GM19035 (cell line): ENCODE measurements around the gene ALDH1B1.
"Not testable (repeated sequence)": the region's sequence is repeated elsewhere in the genome, so short reads cannot be mapped to it uniquely, and the experiment has no call there.

Source experiments
- ATAC-seq: cut with Tn5 transposase; IDR thresholded peaks from one replicate; pipeline ENCODE4 v1.9.1; 2021; ENCODE audit not compliant: unreplicated experiment

The ALDH1B1 gene

GRCh38 chr9:38360839-38361472 lies 31.5 kb upstream of the ALDH1B1 start:
- no peak for ATAC-seq

DNA sequence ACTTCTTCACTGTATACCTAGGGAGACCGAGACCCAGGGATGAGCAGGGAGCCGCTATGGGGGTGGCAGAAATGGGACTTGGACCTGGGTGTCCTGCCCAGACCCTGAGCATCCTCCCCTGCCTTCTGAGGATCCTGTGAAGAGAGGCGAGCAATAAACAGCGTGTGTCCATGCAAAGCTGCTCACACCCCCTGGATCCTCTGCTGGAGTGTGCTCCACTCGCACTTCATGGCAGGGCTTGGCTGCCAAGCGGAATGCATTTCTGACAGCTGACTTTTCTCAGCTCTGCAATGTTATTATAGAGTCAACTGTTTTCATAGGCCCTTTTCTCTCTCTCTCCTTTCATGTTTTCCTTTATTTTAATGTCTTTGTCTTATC lies 31.0 kb upstream of the ALDH1B1 start:
- no peak for ATAC-seq

- peak; percentile 60 for ATAC-seq
These were observed 29.5 kb upstream of the ALDH1B1 start for GRCh38 chr9:38362852-38363588.

GRCh38 chr9:38363589-38363925 lies 28.9 kb upstream of the ALDH1B1 start:
- ATAC-seq, result no peak

DNA sequence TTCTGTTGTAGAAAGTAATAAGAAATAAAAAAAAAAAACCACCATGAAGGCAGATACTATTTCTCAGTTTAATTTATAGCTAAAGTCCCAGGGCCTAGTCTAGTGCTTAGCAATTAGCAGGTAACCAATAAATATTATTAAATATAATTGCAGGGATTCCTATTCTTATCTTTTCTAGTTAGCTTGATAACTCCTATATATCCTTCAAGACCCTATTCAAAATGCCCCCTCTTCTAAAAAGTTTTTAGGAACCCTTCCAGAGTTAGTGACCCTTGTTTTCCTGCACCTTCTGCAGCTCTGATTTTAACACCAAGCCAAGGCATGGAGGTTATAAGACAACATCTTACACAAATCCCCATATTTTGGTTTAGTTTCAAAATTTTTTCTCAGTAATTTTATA lies 24.6 kb upstream of the ALDH1B1 start:
- ATAC-seq, result no peak

DNA sequence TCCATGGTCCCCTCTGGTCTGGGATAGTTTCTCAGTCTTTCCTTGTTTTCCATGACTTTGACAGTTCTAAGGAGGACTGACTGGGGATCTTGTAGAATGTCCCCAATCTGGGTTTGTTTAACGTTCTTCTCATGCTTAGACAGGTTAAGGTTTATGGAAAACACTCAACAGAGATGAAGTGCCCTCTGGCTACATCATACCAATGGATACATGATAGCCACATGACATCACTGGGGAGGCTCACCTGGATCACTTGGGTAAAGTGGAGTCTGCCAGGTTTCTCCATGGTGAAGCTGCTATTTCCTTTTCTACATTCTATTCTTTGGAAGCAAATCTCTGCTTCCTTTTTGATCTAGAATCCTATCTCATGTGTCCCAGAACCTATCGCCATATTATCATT lies 23.8 kb upstream of the ALDH1B1 start:
- no peak for ATAC-seq

GRCh38 chr9:38370176-38370575 lies 22.3 kb upstream of the ALDH1B1 start:
- ATAC-seq, result no peak

DNA sequence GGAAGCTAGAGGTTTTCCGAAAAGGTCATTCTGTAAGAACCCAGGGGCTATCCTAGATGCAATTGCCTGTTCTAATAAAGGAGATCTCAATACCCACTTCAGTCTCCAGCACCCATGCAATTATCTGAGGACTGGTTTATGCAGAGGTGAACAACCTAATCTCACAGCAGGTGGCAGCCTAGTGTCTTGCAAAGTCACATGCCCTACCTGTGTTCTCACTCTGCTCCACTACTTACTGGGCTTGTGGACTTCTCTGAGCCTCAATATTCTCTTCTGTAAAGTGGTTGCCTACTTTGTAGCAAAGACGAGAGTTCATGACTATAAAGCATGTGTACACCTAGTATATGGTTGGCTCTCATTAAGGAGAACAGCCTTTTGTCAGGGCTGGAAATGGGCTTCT lies 21.0 kb upstream of the ALDH1B1 start:
- peak; percentile 58 for ATAC-seq

DNA sequence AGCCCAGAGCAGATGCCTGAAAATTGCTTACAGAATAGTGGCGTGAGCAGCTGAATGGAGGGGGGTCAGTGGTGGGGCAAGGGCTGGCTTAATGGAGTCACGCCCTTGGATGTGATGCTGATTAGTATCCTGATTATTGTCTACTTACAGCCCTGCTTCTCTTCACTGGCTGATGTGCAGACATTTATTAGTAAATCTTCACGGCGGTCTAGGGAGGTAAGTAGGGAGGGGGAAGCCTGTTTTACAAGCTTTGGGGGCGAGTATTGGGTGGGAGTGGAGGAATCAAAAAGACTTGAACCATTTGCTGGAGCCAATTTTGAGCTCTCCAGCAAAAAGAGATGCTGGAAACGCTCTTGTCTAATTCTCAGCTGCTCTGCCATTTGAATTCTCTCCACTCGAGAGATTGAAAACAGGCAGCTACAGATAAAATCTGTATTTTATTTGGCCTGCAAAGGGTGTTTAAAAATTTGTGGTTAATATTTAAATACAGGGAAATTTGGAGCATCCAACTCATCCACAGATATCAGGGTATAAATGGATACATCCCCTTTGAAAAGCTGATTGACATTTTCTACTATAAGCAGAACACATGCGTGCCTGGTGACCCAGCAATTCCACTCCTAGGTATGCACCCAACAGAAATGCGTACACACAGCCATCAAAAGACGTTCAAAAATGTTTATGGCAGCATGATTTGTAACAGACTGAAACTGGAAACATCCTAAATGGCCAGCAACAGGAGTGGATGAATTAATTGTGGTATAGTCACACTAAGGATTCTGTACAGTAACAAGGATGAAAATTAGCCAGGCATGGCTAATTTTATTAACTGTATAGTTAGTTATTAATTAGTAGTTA lies 19.5 kb upstream of the ALDH1B1 start:
- no peak for ATAC-seq

DNA sequence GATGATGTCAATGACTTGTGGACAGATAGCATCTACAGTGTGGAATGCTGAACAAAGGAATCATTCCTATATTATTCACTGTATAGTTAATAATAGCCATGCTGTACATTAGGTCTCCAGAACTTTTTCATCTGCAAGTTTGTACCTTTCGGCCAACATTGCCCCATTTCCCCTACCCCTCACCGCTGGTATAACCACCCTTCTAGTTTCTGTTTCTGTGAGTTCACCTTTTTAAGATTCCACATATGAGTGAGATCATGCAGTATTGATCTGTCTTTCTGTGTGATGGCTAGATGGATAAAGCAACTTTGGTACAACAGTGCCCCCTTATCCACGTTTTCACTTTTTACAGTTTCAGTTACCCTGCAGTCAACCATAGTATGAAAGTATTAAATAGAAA lies 18.8 kb upstream of the ALDH1B1 start:
- ATAC-seq, result no peak

GRCh38 chr9:38374847-38375571 lies 17.5 kb upstream of the ALDH1B1 start:
- ATAC-seq, result no peak

DNA sequence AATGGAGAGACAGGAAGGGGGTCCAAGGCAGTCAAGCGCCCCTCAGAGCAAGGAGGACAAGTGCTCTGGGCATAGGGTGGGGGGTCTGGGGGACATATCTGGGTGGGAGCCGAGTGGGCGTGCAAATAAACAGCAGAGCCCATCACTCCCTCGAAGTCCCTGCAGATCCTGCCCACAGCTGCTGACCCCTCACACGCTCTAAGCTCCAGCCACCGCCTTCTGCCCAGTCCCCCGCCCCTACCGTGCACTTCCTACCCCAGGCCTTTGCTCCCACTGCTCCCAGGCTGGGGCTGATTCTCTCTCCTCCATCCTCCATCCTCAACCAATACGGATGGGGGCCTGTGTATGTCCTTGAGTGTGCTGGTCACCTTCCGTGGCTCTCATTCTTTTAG lies 16.9 kb upstream of the ALDH1B1 start:
- ATAC-seq, result no peak

DNA sequence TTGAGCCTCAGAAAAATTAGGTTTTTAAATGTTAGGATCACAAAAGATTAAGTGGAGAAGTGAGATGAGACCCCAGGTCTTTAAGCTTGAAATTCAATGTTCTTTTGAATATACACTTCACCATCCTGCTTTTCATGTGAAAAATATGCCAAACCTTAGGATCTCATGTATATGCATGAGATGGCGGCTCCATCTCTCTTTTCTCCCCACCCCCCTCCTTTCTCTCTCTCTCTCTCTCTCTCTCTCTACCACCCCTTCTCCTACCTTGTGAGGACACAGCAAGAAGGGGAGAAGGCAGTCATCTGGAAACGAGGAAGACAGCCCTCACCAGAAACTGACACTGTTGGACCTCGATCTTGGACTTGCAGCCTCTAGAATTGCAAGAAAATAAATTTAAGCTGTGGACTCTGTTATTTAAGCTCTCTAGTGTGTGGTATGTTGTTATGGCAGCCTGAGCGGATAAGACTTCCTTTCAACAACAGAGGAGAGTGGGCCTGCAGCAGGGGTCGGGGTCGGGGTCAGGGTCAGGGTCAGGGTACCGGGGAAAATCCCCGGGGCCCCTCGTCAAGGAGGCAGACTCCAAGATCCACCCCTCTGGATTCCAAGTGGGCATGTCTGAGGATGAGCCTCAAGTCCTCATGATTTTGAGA lies 16.4 kb upstream of the ALDH1B1 start:
- no peak for ATAC-seq

- ATAC-seq, result not testable (repeated sequence)
These were observed 15.0 kb upstream of the ALDH1B1 start for GRCh38 chr9:38377336-38378083.

GRCh38 chr9:38380230-38380871 lies 12.2 kb upstream of the ALDH1B1 start:
- no peak for ATAC-seq

- ATAC-seq, result no peak
These were observed 11.5 kb upstream of the ALDH1B1 start for GRCh38 chr9:38380872-38381534.

DNA sequence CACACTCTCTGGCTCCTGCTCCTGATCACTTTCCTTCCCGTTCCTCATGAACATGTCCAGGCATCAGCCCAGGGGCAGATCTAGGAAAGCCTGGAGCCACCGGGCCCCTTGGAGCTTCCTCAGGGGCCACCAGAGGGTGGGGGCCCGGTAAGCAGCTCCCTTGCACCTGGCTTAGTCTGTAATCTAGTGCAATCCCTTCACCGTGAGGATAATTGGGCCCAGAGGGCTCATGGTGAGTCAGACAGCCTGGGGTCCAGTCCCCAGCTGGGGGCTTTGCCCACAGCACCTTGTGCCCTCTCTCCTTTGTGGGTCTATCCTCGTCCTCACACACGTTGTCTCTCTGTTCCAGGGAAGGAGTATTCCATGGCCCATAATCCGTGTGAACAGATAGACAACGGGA lies 10.4 kb upstream of the ALDH1B1 start:
- no peak for ATAC-seq

DNA sequence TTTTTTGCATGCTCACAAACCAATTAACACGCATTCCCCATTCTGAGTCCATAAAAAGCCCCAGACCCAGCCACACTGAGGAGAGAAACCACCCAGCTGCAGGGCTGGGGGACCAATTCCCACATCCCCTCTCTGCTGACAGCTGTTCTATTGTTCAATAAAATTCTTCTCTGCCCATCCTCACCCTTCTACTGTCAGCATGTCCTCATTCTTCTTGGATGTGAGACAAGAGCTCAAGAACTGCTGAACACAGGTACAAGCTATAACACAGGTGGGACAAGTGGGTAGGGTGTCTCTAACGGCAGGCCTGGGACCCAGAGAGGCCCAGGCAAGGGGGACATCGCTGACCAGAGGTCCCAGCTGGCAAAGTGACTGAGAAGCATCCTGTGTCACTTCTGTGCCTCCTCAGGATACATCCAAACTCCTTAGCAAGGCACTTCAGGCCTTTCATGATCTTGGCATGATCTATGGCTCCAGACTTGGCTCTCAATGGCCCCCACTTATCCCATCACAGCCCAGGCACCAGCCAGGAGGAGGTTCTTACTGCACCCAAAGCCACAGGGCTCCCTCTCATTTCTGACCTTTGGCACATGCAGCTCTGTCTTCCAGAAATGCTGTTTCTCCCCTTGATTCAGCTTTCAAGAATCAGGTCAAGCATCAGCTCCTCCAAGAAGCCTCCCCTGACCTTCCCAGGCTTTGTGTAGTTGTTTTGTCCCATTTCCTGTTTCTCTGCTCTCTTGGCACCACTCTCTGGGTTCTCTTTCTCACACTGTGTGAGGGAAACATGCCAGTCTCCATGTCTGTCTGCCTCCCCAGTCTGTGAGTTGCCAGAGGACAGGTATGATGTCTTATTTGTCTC lies 7.3 kb upstream of the ALDH1B1 start:
- ATAC-seq, result no peak
